HAP-1 (cell line): ENCODE data around the gene RPP40.
"Not testable (repeated sequence)": the region's sequence is repeated elsewhere in the genome, so short reads cannot be mapped to it uniquely, and the experiment has no call there.

Experiments used
- DNase-seq, 2 experiments: peaks; one replicate each; pipeline ENCODE4 v3.0.0-alpha.2; 2016 to 2020; ENCODE audit warnings: low spot score in 2 of 2
- H3K27me3 ChIP-seq: fragments of 250-450 bp; sonication (Bioruptor Pico); 2 replicates; pipeline ENCODE4 v1.5.1; 2020; ENCODE audit warnings: low read depth, mild to moderate bottlenecking, moderate library complexity
- H3K36me3 ChIP-seq: fragments of 250-450 bp; sonication (Bioruptor Pico); replicated peaks from 2 replicates; pipeline ENCODE4 v1.5.1; 2020; ENCODE audit warnings: mild to moderate bottlenecking
- H3K4me1 ChIP-seq: fragments of 250-450 bp; sonication (Bioruptor Pico); 2 replicates; pipeline ENCODE4 v1.5.1; 2020; ENCODE audit warnings: mild to moderate bottlenecking
- H3K4me3 ChIP-seq: fragments of 250-450 bp; sonication (Bioruptor Pico); 2 replicates; pipeline ENCODE4 v1.5.1; 2020; ENCODE audit warnings: mild to moderate bottlenecking, moderate library complexity
- H3K9me3 ChIP-seq: fragments of 250-450 bp; sonication (Bioruptor Pico); 2 replicates; pipeline ENCODE4 v1.5.1; 2020; ENCODE audit warnings: mild to moderate bottlenecking, moderate library complexity
- in situ Hi-C: fragments of 300-500 bp; cut with MboI; formaldehyde crosslinking; loops from 3 replicates; pipeline ENCODE4 v1.14.3; 2020; ENCODE audit warnings: low sequenced_read_pairs, inconsistent platforms, mixed read lengths

Gene RPP40

DNA sequence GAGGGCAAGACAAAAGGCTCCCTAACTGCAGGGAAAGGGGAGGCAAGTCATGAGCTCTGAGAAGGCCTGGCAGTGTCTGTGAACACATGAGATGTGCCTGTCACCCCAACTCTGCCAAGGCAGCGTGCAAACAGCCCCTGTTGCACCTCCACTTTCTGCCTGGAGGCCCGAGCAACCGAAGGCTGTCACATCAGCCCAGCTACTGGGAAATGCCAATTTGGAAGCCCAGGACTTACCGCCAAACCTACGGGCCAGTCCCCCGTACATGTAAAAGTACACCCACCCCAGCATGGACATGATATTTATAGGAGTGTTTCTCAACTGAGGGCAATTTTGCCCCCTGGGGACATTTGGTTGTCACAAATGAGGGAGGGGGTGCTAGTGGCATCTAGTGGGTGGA is 27.3 kb upstream of the RPP40 start:
- Histone ChIP-seq H3K9me3 (no peaks in the 10 kb centered on the region), H3K4me3 (no peak overlapping the region), H3K4me1 (peaks cover 16% of the 10 kb centered on the region), H3K36me3 (no peaks in the 10 kb centered on the region), H3K27me3 (no peaks in the 10 kb centered on the region)
- in situ Hi-C loops: no loop called here
- DNase-seq: no peak

DNA sequence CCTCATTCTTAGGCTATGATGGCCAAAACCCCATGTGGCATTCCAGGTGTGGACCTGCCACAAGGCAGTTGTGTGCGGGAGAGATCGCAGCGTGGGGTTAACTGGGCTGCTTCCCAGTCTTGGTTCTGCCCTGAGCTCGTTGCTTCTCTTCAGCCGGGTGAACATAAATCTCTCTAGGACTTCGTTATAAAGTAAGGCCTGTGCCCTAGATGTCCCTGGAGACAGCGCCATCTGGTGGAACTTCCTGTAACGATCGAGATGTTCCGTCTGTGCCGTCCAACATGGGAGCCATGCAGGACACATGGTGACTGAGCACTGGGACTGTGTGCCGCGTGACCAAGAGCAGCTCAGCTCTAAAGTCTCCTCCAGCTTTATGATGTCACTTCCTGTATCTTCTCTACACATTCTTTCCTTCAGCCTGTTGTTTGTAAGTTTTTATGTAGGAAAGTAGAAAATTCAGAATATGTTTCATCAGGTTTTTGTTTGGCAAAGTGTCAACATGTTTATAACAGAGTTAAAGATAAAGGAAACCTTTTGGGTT is 26.8 kb upstream of the RPP40 start:
- peaks cover 20% of the 10 kb centered on the region for H3K4me1 ChIP-seq
- H3K36me3 ChIP-seq: no peaks in the 10 kb centered on the region
- in situ Hi-C loops: no loop called here
- no peaks in the 10 kb centered on the region for H3K27me3 ChIP-seq
- H3K4me3 ChIP-seq: no peak overlapping the region
- DNase-seq: peak; percentile 76 to 94
- no peaks in the 10 kb centered on the region for H3K9me3 ChIP-seq

DNA sequence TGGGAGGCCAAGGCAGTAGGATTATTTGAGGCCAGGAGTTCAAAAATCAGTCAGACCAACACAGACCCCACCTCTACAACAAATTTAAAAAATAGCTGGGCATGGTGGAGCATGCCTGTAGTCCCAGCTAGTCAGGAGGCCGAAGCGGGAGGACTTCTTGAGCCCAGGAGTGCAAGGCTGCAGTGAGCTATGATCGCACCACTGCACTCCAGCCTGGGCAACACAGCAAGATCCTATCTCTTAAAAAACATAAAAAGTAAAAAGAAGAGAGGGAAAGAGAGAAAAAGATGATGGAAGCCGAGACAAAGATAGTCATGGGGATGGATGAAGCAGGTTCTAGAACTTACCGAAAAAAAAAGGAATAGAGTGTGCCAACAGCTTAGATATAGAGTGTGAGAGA is 25.8 kb upstream of the RPP40 start:
- Histone ChIP-seq H3K36me3 (no peaks in the 10 kb centered on the region), H3K4me3 (no peak overlapping the region), H3K4me1 (peaks cover 23% of the 10 kb centered on the region), H3K27me3 (no peaks in the 10 kb centered on the region), H3K9me3 (no peaks in the 10 kb centered on the region)
- DNase-seq: no peak
- in situ Hi-C loops: no loop called here

- H3K27me3 ChIP-seq: no peaks in the 10 kb centered on the region
- no peak overlapping the region for H3K4me3 ChIP-seq
- no peaks in the 10 kb centered on the region for H3K36me3 ChIP-seq
- no peaks in the 10 kb centered on the region for H3K9me3 ChIP-seq
- in situ Hi-C loops: no loop called here
- H3K4me1 ChIP-seq: peaks cover 23% of the 10 kb centered on the region
- peak; percentile 37 to 46 for DNase-seq
Observed at GRCh38 chr6:5028921-5029320, 25.1 kb upstream of the RPP40 start.

- H3K4me1 ChIP-seq: peaks cover 23% of the 10 kb centered on the region
- no peaks in the 10 kb centered on the region for H3K9me3 ChIP-seq
- no peak for DNase-seq
- no peaks in the 10 kb centered on the region for H3K27me3 ChIP-seq
- H3K4me3 ChIP-seq: no peak overlapping the region
- no peaks in the 10 kb centered on the region for H3K36me3 ChIP-seq
- in situ Hi-C loops: no loop called here
Observed at GRCh38 chr6:5028301-5028700, 24.5 kb upstream of the RPP40 start.

DNA sequence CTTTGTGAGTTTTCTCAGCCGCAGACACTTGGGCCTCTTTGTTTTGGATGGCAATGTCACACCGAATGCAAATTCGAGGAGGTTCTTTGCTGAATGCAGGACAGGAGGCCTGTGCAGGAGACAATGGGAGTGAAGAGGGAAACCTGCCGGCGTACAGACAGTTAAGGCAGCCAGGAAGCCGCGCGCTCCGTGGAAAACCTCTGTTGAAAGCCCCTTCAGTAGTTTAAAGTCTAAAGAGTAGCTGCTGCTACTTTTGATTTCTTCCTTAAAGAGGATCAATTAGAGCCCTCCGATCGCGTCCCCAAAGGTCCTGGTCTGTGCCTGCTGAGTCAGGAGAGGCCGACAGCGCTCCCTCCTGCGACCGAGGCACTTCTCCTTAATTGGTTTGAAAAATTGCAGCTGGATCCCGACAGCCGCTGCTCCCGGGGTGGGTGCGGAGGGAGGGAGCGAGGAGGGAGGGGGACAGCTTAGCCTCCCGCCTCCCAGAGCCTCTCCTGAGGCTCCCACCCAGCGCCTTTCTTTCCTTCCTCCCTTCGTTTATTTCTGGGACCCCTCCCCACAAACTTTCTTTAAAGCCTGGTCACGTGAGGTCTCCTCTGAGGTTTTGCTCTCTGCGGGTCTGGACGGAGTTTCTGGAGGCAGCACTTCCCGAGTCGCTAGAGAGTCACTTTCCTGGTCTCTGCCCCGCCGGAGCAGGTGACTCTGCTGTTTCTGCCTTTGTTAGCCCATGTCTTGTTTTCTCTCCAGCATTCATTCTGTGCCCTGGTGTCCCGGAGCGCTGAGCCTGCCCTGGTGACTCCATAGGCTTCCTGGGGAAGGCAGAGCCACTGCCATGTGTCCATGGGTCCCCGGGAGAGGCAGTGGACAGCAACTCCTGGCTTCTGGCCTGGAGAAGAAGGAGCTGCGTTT is 22.3 kb upstream of the RPP40 start:
- in situ Hi-C loops: no loop called here

GRCh38 chr6:5023923-5024322 is 20.1 kb upstream of the RPP40 start:
- in situ Hi-C loops: no loop called here
- no peak for DNase-seq
- 0 out of 2 replicates have a peak, but pooled peaks cover 8% of the 10 kb centered on the region for H3K27me3 ChIP-seq
- H3K4me3 ChIP-seq: no peak overlapping the region
- no peaks in the 10 kb centered on the region for H3K9me3 ChIP-seq
- H3K4me1 ChIP-seq: peaks cover 18% of the 10 kb centered on the region
- H3K36me3 ChIP-seq: no peaks in the 10 kb centered on the region

More for the DNA sequence above, 22.3 kb upstream of the RPP40 start:
- peak; percentile 55 to 72 for DNase-seq
- Histone ChIP-seq H3K9me3 (no peaks in the 10 kb centered on the region), H3K36me3 (no peaks in the 10 kb centered on the region), H3K4me1 (peaks cover 23% of the 10 kb centered on the region), H3K27me3 (no peaks in the 10 kb centered on the region), H3K4me3 (peak overlapping the region; percentile 19)

DNA sequence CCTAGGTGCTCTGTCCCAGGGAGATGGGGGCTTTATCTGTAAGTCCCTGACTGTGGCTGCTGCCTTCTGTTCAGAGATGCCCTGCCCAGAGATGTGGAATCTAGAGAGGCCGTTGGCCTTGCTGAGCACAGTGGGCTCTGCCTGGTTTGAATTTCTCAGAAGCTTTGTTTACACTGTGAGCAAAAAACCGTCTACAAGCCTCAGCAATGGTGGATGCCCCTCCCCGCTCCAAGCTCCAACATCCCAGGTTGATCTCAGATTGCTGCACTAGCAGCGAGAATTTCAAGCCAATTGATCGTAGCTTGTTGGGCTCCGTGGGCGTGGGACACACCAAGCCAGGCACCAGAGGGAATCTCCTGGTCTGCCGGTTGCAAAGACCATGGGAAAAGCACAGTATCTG is 16.3 kb upstream of the RPP40 start:
- Histone ChIP-seq H3K27me3 (0 out of 2 replicates have a peak, but pooled peaks cover 9% of the 10 kb centered on the region), H3K9me3 (no peaks in the 10 kb centered on the region), H3K4me1 (no peaks in the 10 kb centered on the region), H3K4me3 (no peak overlapping the region), H3K36me3 (no peaks in the 10 kb centered on the region)
- DNase-seq: no peak
- in situ Hi-C loops: no loop called here

GRCh38 chr6:5014072-5014561 is 10.3 kb upstream of the RPP40 start:
- Histone ChIP-seq H3K4me1 (no peaks in the 10 kb centered on the region), H3K9me3 (no peaks in the 10 kb centered on the region; the same call in 1 of the 2 replicates), H3K4me3 (no peak overlapping the region), H3K36me3 (no peaks in the 10 kb centered on the region), H3K27me3 (0 out of 2 replicates have a peak, but pooled peaks cover 2% of the 10 kb centered on the region)
- DNase-seq: no peak
- in situ Hi-C loops: no loop called here

- Histone ChIP-seq H3K4me3 (no peak overlapping the region), H3K4me1 (no peaks in the 10 kb centered on the region), H3K36me3 (no peaks in the 10 kb centered on the region), H3K27me3 (no peaks in the 10 kb centered on the region), H3K9me3 (no peaks in the 10 kb centered on the region; the same call in 1 of the 2 replicates)
- in situ Hi-C loops: no loop called here
- DNase-seq: no peak
Observed at GRCh38 chr6:5012519-5012918, 8.7 kb upstream of the RPP40 start.

- DNase-seq: no peak
- H3K9me3 ChIP-seq: no peaks in the 10 kb centered on the region; the same call in 1 of the 2 replicates
- H3K4me3 ChIP-seq: no peak overlapping the region
- H3K4me1 ChIP-seq: no peaks in the 10 kb centered on the region
- H3K36me3 ChIP-seq: no peaks in the 10 kb centered on the region
- in situ Hi-C loops: no loop called here
- H3K27me3 ChIP-seq: no peaks in the 10 kb centered on the region
Observed at GRCh38 chr6:5011346-5011745, 7.5 kb upstream of the RPP40 start.

DNA sequence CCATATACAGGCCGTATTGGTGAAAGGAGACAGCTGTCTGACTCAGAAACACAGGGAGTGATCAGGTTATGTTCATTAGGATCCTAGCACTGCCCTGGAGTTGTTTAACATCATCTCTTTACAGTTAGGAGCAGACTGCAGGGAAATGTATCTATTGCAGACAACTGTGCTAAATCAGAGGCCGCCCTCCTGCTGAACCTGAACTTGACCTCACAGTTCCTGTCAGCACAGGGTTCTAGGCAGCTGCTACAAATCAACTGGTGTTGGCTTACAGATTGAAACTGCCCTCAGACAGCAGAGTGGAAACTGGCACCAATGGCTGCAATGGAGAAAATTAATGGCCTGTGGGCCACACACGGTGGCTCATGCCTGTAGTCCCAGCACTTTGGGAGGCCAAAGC is 3.7 kb upstream of the RPP40 start:
- Histone ChIP-seq H3K27me3 (no peaks in the 10 kb centered on the region), H3K9me3 (no peaks in the 10 kb centered on the region), H3K4me3 (no peak overlapping the region), H3K36me3 (no peaks in the 10 kb centered on the region), H3K4me1 (peaks cover 4% of the 10 kb centered on the region; the same call in 1 of the 2 replicates)
- in situ Hi-C loops: no loop called here
- DNase-seq: no peak

GRCh38 chr6:5006222-5006621 is 2.4 kb upstream of the RPP40 start:
- Histone ChIP-seq H3K4me3 (no peak overlapping the region), H3K4me1 (peaks cover 4% of the 10 kb centered on the region; the same call in 1 of the 2 replicates), H3K9me3 (no peaks in the 10 kb centered on the region), H3K27me3 (no peaks in the 10 kb centered on the region), H3K36me3 (peaks cover 6% of the 10 kb centered on the region; the same call in 1 of the 2 replicates)
- DNase-seq: no peak
- in situ Hi-C loops: no loop called here

DNA sequence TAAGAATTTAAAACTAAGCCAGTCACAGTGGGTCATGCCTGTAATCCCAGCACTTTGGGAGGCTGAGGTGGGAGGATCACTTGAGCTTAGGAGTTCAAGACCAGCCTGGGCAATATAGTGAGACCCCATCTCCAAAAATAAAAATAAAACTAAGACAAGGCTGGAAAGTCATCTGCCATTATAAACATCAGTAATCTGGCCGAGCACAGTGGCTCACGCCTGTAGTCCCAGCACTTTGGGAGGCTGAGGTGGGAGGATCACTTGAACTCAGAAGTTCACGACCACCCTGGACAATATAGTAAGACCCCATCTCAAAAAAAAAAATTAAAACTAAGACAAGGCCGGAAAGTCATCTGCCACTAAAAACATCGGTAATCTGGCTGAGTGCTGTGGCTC is 1.2 kb upstream of the RPP40 start:
- H3K36me3 ChIP-seq, H3K4me3 ChIP-seq, H3K27me3 ChIP-seq, H3K9me3 ChIP-seq, in situ Hi-C loops, DNase-seq, H3K4me1 ChIP-seq: not testable (repeated sequence)
